ENCODE measurements around the gene ZNF653. TPM values are rescaled to one million over a fixed set of nuclear protein-coding genes. Genes with fewer than 3 reads are reported as not detected.
"Not testable (repeated sequence)": the region's sequence is repeated elsewhere in the genome, so short reads cannot be mapped to it uniquely, and the experiment has no call there.

ZNF653 gene
- total RNA-seq, 1 donor from 2014 or later, result 18.2 TPM

DNA sequence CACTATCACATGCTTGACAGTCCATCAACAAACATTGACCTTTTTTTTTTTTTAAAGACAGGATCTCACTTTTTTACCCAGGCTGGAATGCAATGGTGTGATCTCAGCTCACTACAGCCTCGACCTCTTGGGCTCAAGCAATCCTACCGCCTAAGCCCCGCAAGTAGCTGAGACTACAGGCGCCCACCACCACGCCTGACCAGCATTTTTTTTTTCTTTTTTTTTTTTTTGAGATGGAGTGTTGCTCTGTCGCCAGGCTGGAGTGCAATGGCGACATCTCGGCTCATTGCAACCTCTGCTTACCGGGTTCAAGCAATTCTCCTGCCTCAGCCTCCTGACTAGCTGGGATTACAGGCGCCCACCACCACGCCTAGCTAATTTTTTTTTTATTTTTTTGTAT lies 46.7 kb downstream of the ZNF653 start:
- intact Hi-C loops (cut with micrococcal nuclease), result not testable (repeated sequence)

DNA sequence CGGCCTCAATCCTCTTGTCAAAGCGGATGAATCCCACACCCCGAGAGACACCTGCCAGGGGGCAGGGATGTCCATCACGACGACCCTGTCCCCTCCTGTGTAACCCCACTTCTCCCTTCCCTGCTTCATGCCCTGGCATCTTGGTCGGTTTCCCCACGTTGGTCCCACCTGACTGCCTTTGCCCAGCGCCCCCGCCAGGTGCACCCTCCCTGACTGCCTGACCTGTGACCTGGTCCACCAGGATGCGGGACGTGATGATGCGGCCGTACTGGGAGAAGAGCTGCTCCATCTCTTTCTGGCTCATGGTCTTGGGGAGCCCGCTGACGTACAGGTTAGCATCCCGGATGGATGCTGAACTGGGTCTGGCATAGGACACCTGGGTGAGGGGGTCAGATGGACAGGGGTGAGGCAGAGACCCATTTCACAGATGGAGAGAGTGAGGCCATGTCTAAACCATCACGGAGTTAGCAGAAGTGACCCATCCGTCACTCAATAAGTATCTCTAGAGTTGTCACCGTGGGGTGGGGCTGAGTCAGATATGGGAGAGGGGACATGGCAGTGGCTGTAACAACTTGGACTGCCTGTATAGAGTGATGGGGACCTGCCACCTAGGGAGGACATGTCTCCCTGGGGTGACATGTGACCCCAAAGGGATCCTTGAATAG lies 47.3 kb downstream of the ZNF653 start:
- intact Hi-C loops (cut with micrococcal nuclease), result no loop called here

DNA sequence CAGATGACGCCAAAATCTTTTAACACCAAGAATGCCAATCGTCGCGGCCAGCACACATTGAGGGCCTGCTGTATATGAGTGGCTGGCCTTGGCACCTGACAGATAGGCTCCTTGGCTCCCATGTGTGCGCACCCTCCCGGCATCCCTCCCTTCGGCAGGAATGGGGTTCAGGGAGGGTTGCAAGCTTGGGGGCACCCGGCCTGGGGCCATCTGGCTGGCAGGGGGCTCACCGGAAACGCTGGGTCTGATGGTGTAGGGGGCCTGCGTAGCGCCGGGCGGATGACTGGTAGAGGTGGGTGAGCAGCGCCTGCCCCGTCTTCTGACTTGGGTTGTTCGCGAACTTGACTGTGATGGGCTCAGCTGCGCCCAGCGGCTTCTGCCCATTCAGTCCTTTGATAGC lies 47.8 kb downstream of the ZNF653 start:
- intact Hi-C loops (cut with micrococcal nuclease), result no loop called here

DNA sequence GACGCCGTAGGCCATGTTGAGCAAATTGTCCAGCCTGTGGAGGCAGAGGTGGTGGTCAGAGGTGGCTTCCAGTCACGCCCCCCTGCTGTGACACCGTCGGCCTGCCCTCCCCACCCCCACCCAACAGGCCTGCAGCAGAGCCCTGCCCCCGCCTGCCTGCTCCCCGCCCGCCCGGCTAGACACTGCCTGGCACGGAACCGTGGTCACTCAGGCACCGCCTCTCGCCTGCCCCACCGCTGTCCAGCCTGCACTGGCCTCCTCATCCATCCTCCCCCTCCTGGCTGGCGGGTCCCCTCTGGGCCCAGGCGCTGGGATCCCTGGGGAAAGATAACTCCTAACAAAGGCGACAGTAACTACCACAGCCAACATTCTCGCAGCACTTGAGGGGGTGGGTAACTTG lies 48.5 kb downstream of the ZNF653 start:
- intact Hi-C loops (cut with micrococcal nuclease), result no loop called here

DNA sequence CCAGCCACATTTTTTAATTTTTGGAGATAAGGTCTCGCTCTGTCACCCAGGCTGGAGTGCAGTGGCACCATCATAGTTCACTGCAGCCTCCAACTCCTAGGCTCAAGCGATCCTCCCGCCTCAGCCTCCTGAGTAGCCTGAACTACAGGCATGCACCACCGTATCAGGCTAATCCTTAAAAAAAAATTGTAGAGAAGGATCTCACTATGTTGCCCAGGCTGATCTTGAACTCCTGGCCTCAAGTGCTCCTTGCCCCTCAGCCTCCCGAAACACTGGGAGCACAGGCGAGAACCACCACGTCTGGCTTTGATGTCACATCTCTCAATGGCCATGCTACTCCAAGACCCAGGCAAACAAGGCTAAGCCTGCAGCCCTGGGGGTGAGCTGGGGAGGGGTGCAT lies 49.0 kb downstream of the ZNF653 start:
- intact Hi-C loops (cut with micrococcal nuclease), result no loop called here

DNA sequence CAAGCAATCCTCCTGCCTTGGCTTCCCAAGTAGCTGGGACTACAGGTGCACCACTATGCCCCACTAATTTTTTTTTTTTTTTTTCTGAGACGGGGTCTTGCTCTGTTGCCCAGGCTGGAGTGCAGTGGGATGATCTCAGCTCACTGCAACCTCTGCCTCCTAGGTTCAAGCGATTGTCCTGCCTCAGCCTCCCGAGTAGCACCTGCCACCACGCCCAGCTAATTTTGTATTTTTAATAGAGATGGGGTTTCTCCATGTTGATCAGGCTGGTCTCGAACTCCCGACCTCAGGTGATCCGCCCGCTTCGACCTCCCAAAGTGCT lies 50.4 kb downstream of the ZNF653 start:
- intact Hi-C loops (cut with micrococcal nuclease), result not testable (repeated sequence)

DNA sequence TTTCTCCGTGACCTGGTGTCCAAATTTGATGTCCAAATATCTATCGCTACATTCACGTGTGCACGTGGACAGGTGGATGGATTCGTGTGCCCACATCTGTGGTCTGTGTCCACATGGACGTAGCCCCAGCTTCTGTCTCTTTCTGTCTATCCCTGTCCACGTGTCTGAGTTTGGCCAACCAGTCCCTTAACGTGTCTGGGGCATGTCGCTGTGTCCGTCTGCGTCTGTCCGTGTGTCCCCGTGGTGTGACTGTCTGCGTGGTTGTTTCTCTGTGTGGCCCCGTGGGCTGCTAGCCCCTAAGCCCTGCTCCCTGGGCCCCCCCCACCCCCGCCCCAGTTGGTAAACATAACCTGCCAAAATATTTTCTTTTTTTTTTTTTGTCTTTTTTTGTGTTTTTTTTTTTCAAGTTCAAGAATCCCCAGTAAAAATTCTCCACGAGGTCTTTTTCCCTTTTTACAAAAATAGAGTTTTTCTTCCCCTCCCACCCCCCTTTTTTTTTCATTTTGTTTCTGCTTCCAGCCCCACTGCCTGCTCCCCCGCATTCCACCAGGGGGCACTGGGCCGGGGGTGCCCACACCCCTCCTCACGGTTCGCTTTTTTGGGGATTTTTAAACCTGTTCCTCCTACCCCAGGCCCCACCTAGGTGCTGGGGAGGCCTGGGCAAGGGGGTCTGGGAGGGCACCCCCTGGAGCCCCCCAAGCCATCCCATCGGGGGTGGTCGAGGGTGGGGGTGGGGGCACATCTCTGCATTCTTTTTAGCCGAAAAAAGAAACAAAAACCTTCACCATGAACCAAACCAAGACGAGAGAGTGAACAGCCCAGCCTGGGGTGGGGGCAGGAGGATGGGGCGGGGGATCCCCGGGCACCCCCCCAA lies 51.9 kb downstream of the ZNF653 start:
- intact Hi-C loops (cut with micrococcal nuclease), result no loop called here

DNA sequence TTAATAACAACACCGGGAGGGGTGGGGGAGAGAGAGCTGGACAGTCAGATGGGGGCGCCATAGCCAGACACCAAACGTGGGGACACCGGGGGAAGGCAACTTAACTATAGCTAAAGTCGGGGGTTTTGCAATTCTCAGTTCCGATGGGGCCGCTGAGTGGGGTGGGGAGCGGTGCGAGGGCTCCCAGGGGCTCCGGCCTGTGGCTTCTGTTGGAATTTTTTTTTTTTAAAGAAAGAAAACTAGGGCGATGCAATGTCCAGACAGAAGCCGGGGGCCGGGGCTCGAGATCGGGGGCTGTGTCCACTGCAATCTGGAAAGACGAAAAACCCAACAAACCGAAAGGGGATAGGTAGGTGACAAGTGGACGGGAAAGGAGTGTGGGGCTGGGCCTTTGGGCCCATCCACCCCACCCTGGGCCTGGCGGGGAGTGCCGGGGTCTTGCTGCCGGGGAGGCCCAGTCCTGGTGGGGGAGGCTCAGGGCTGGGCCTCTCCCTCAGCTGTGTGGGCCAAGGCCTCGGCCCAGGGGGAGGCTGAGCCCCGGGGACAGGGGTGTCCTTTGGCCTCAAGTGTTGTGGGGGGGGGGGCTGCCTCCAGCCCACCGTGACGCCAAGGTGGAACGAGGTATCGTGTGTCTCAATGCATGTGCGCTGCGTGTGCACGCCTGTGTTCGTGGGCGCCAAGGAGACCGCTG lies 52.9 kb downstream of the ZNF653 start:
- intact Hi-C loops (cut with micrococcal nuclease), result no loop called here

DNA sequence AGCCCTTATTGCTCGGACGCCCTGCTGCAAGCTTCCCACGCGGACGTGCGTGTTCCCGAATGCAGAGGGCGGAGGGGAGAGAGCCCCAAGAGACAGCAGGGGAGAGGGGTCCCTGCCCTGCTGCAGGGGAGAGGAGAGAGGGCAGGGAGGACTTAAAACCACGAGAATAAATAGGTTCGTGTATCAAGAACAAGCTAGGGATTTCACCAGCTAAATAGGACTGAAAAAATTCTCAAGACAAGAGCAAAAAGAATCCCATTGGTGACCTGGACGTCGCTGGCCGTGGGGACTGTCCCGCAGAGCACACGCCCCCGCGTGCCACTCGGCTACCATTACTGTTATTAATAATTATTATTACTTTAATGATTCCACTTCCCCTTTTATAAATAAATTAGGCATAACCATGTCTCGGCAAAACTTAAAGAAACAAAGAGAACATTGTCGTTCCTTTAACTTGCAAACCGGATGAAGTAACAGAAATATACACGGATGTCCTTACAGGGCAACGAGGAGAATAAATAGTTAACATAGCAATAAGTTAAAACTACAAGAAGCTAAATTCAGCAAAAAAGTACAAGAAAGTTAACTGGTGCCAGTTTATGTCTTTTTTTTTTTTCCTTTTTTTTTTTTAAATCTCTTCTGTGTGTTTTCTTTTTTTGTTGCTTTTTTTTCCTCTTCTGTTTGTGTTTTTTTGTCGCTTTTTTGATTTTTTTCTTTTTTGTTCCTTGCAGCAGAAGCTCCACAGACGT lies 53.6 kb downstream of the ZNF653 start:
- intact Hi-C loops (cut with micrococcal nuclease), result no loop called here

DNA sequence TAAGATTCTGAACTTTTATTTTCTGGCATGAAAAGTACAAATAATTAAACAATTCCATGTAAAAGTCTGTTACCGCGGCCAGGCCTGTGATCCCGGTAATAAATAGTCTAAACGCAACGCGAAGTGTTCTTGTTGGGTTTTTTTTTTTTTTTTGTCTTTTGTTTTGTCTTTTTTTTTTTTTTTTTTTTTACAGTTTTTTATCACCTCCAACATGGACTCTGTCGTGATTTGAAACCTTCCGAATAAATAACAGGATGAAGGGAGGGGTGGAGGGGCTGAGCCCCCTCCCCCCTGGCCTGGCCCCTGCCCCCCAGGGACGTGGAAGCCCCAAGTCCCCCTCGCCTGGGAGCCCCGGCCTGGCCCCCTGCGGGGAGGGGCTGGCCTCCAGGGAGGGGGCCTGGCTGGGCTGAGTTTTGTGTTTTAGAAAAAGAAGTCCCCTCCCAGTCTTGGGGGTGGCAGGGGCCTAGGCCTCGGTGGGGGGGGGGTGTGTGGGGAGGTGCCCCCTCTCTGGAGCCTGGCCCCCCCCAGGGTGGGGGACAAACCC lies 54.2 kb downstream of the ZNF653 start:
- intact Hi-C loops (cut with micrococcal nuclease), result no loop called here

DNA sequence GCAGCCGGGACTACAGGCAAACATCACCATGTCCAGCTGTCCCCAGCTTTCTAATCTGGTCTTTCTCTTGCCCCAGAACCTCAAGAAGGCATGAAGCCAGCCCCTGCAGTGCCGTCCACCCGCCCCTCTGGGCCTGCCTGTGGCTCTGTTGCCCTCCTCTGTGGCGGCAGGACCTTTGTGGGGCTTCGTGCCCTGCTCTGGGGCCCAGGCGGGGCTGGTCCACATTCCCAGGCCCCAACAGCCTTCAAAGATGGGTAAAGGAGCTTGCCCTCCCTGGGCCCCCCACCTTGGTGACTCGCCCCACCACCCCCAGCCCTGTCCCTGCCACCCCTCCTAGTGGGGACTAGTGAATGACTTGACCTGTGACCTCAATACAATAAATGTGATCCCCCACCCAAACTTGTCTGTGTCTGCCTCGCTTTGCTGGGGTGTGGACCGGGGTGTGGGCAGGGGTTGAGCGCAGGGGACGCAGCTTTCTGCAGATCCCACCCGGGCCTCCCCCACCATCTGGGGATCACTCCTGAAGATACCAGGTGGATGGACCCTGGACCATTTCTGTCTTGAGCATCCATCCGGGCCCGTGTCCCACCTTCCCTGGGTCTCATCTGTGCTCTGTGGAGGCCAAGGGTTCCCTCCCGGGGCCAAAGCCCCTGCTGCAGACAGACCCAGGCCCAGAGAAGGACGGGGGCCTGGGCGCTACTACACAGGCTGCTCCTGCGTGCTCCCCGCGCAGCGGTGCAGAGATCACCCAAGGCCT lies 54.9 kb downstream of the ZNF653 start:
- intact Hi-C loops (cut with micrococcal nuclease), result no loop called here

DNA sequence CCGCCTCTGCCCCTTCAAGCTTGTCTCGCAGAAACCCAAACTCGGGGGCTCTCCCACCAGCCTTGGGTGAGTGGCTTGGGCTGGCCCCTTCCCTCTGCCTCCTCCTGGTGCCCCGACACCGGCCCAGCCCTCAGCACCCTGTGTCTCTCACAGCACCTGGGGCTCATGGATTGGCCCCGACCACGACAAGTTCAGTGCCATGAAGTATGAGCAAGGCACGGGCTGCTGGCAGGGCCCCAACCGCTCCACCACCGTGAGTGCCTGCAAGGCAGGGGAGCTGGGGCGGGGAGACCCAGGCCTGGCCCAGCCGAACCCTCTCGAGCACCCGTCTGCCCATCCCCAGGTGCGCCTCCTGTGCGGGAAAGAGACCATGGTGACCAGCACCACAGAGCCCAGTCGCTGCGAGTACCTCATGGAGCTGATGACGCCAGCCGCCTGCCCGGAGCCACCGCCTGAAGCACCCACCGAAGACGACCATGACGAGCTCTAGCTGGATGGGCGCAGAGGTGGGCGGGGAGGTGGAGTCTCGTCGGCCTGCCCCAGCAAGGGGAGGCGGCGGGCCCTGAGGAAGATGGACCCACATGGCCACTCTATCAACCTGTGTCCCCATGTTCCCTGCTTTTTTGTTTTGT lies 56.6 kb downstream of the ZNF653 start:
- intact Hi-C loops (cut with micrococcal nuclease), result no loop called here

DNA sequence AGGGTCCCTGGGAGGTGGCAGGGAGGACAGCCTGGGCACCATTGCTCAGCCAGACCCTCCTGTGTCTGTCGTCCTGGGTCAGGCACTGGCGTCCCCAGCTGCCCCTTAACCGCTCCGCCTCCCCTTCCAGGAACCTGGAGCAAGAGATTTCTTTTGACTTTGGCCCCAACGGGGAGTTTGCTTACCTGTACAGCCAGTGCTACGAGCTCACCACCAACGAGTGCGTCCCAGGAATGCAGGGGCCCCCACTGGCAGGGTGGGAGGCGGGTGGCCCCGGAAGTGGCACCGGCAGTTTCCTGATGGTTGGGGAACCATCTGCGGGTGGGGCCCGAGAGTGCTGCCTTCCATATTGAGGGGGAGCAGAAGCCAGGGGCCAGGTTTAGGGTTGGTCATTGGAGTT lies 57.2 kb downstream of the ZNF653 start:
- intact Hi-C loops (cut with micrococcal nuclease), result no loop called here

DNA sequence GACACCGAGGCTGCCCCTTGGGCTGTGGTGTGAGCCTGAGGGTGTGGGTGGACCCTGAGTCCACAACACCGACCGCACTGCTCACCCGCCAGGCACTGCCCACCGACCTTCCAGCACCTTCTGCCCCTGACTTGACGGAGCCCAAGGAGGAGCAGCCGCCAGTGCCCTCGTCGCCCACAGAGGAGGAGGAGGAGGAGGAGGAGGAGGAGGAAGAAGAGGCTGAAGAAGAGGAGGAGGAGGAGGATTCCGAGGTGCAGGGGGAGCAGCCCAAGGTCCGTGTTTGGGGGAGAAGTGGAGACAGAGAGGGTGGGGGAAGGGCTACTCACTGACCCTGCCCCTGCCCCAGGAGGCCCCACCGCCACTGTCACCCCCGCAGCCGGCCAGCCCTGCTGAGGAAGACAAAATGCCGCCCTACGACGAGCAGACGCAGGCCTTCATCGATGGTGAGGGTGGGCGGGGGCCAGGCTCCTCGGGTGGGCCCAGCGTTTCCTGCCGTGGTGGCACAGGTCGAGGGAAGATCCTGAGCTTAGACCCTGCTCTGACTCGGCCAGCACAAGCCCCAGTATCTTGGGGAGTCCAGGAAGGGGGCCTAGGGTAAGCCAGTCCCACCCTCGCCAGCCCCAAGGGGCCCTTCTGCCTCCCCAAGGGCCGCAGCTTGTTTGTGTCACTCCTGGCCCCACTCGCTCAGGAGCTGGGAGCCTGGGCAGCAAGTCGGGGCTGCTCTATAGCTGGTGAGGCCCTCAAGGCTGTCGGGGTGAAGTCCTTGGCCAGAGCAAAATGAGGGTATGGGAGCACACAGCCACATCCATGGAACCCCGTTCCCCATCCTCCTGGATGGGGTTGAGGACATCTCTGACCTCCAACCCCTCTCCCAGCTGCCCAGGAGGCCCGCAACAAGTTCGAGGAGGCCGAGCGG lies 58.0 kb downstream of the ZNF653 start:
- intact Hi-C loops (cut with micrococcal nuclease), result no loop called here

DNA sequence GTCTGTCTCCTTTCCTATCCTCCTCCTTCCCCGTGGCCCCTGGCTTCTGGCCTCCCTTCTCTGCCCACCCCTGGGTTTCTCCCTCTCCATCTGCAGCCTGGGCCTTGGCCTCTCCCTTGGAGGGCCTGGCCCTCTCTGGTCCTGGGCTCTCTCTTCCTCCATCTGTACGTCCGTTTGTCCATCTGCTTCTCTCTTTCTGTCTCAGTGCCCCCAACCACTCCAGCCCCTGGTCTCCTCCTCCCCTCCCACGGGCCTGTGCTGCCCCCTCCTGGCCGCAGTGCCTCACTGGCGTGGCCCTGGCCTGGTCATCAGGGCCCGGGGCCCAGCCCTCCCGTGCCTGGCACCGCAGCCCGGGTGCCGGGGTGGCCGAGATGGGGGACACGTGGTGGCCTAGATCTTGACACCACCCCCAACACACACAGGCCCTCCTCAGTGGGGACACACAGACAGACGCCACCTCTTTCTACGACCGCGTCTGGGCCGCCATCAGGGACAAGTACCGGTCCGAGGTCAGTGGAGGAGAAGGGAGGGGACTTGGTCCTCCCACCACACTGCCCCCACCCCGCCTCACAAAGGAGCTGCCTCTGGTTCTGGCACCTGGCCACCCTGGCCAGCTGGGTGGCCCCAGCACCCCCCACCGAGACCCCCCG lies 58.9 kb downstream of the ZNF653 start:
- intact Hi-C loops (cut with micrococcal nuclease), result no loop called here

DNA sequence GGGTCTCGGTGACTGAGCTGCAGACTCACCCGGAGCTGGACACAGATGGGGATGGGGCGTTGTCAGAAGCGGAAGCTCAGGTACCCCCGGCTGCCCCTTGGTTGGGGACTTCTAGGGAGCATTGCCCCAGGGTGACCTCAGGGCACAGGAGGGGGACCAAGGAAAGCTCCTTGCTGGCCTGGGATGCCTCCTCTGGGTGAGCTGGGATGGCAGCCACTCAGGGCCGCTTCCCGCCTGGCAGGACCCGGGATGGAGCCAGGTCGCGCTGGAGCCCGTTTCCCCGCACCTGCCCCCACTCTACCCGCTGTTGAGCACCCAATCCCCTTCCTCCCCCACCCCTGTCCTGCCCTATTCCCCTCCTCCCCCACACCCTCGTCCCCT lies 59.4 kb downstream of the ZNF653 start:
- intact Hi-C loops (cut with micrococcal nuclease), result no loop called here

DNA sequence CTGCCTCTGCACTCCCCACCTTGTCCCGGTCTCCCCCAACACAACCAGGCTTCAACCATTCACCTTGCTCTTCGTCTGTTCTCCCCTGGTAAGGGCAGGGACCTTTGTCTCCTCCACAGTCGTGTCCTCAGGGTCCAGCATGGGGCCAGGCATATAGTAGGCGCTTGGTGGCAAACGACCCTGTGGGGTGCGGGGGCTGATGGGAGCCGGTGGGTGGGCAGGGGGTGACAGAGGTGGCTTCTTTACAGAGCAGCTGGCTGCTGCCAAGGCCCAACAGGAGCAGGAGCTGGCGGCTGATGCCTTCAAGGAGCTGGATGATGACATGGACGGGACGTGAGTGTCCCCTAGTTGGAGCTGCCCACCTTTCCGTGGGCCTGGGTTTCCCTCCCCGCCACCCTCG lies 60.5 kb downstream of the ZNF653 start:
- intact Hi-C loops (cut with micrococcal nuclease), result no loop called here

DNA sequence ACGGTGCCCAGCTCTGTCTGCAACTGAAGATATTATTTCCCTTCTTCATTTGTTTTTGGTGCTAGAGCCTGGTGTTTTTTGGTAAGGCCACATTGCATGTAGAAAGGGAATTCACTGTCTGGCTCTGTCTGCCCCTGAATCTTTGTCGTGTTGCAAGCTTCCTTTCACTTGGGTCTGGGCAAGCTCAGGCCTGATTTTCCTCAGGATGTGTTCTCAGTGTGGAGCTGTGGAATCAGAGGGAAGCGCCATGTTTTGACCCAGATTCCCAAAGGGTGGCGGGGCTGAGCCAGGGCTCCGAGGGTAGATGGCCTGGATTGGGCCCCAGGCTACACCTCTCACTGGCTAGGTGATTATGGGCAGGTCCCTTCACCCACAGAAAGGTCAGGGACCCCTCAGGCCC lies 61.6 kb downstream of the ZNF653 start:
- intact Hi-C loops (cut with micrococcal nuclease), result no loop called here

DNA sequence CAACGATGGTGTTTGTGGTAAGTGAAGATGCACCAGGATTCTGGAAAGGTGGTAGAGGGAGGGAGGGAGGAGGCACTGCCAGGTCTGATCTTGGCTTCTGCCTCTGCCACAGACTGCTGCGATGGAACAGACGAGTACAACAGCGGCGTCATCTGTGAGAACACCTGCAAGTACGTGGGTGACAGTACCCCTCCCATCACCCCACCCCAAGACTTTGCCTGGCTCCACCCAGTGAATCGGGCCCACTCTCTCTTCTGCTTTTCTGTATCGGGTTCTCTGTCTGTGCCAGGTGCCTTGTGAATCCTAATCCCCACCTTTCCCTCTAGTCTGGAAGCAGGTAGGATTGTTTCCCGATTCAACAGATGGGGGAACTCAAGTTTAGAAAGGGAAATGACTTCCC lies 67.7 kb downstream of the ZNF653 start:
- intact Hi-C loops (cut with micrococcal nuclease), result loop anchor here (5.0 to 10.0 kb wide), 4 partner anchors 144 to 1643 kb away; partner anchors contain the start of gene SMARCA4
